Kasumi-1 (cell line): ENCODE data around the gene RNF166.
"Not testable (repeated sequence)": the region's sequence is repeated elsewhere in the genome, so short reads cannot be mapped to it uniquely, and the experiment has no call there.

Experiments
- DNase-seq, 2 experiments: peaks; one replicate each; lab custom pipeline; 2025; lab: John Stamatoyannopoulos, UW

The RNF166 gene

DNA sequence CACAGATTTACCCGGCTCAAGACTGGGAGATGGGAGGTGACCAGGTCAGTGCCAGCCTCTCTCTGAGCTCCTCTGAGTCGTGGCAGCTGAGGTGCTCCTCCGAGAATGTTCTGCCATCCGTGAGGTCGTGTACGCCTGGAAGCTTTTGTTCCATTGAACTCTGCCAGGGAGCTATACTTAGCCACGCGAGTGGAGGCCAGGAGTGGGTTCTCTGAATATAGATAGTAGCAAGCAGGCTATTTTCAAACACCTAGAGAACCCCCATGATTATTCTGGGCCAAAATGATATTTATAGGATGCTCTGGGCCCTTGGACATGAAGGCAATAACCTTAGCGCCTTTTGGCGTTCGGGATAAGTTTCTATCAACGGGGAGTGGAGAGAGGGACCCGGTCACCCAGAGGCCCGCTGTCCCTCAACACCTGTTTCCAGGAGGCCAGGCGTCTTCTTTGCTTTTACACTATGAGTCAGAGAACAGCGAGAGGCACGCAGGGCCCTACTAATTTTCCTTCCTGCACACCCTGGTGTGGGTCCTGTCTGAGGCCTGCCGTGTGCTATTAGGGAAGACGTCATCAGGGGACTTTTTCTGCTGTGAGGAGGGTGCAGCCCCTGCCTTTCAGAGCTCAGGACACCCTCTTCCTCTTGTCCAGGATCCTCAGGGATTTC is 32.4 kb downstream of the RNF166 start:
- no peak for DNase-seq

DNA sequence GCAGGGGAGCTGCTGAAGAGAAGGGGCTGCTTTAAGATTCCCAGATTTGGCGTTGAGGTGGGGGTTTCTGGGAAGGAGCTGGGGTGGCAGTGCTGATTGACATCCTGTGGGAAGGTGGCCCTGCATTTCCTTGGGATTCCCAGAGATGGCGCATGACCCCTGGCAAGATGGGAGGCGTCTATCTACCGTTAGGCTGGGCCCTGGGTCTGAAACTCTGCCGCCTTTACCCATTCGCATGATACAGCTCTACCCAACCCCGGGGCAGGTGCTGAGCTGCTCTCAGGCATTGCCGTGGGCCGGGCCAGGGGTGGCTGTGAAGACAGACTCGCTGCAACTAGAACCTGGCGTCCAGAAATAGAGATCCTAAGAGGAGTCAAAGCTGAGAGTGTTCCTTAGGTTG is 33.4 kb downstream of the RNF166 start:
- DNase-seq = peak in 1 of 2 experiments; percentile 12

DNA sequence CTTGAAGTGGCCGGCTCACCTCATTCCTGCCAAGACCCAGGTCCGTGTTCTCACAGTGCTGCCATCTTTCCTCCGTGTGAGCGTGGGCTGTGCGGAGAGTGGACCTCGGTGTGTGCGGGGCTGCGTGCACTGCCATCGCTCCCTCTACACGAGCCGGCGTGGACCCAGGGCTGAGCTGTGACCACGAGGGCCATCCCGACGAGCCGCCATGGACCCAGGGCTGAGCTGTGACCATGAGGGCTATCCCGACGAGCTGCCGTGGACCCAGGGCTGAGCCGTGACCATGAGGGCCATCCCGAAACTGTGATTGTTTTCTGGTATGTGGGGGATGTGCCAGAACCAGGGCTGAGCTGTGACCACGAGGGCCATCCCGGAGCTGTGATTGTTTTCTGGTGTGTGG is 34.4 kb downstream of the RNF166 start:
- DNase-seq = no peak

DNA sequence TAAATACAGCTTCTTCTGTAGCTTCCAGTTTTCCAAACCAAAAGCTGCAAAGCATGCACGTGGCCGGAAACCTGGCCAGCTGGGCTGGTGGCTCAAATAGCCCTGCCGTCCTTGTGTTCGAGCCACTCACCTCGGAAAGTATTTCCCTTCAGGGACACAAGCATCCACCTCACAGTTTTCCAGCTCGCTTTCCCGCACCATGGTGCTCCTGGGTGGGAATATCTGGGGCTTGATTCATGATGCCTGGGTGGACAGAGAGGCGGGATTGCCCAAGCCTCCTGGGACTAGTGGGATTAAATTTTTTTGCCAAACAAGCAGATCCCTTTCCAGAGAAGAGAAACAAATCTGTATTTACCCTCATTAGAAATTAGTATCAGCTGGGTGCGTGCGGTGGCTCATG is 36.2 kb downstream of the RNF166 start:
- no peak for DNase-seq

DNA sequence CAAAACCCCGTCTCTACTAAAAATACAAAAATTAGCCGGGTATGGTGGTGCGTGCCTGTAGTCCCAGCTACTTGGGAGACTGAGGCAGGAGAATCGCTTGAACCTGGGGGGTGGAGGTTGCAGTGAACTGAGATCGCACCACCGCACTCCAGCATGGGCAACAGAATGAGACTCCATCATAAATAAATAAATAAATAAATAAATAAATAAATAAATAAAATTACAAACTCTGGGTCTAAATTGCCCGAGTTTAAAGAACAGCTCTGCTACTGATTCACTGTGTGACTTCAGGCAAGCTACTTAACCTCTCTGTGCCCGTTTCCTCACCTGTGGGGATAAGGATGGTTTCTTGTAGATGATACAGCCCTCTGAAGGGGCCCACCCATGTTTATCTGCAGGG is 36.7 kb downstream of the RNF166 start:
- not testable (repeated sequence) for DNase-seq

DNA sequence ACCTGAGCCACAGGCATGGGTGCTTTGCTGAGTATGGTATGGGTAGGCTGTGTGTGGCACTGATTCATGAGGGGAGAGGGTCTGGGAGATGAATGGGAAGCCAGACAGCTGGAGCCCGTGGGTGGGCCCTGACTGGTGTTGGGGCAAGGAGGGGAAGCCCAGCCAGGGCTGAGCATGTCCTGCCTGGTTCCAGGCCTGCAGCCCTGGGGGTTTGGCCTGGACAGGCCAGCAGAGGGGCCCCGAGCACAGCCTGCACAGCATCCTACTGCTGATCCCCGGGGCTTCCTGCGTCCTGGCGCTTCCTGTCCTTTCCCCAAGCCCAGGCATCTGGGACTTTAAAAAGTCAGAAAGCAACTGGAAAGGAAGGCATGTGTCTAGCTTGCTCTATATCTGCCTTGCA is 38.7 kb downstream of the RNF166 start:
- DNase-seq = no peak

DNA sequence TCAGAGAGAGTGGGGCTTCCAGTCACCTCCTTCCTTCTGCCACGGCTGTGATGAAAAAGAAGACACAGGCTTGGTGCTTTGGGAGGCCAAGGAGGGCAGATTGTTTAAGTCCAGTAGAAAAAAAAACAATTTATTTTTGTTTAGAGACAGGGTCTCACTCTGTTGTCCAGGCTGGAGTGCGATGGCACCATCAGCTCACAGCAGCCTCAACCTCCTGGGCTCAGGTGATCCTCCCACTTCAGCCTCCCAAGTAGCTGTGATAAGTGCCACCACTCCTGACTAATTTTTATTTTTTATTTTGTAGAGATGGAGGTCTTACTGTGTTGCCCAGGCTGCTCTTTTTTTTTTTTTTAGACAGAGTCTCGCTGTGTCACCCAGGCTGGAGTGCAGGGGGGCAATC is 40.6 kb downstream of the RNF166 start:
- DNase-seq = no peak

DNA sequence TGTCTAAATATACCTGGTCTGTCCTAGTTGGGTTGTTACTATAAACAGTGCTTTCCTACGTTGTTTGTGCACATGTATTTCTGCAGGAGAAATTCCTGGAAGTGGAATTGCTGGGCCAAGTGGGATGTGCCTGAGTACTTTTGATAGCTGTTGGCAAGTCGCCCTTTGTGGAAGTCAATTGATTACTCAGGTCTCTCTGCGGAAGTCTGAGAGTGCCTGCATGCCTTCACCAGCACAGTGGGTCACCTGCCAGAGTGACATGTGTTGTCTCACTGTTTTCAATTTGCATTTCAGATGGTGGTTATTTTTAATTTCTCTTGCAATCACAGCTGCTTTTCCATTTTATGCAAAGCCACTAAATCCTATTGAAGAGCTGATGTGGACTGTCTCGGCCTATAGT is 41.1 kb downstream of the RNF166 start:
- DNase-seq = no peak

DNA sequence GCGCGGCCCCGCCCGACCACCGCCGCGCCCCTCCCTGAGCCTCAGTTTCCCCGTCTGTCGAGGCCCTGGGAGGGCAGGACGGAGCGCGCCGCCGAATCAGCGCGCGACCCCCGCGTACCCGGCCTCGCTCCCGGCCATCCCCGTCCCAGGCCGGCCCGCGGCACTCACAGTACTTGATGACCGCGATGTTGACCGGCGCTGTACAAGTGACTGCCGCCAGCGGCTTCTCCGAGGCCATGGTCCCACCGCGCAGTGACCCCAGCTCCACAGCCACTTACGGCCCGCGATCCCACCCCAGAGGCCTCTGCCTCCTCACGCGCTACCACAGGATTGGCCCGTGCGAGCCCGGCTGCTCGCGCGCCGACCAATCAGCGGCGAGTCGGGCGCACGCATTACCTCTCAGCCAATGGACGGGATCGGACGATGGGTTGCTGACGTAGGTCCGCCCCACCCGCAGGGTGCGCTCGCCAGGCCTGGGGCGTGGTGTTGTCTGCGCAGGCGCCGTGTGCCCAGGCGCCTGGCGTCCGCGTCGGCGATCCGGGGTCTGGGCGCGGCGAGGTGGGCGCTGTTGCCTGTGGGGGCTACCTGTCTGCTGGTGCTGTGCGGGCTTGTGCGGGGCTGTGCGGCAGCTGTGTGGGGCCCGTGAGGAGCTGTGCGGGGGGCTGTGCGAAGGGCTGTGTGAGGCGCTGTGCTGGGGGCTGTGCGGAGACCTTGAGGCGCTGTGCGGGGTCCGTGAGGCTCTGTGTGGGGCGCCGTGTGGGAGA is 43.2 kb downstream of the RNF166 start, which contains the start of gene MVD:
MVD (minus strand) TSS at position 249 of the 764 bp plus-strand sequence; CDS start at position 238, 11 bp downstream.
- peak; percentile 95 to 97 for DNase-seq

DNA sequence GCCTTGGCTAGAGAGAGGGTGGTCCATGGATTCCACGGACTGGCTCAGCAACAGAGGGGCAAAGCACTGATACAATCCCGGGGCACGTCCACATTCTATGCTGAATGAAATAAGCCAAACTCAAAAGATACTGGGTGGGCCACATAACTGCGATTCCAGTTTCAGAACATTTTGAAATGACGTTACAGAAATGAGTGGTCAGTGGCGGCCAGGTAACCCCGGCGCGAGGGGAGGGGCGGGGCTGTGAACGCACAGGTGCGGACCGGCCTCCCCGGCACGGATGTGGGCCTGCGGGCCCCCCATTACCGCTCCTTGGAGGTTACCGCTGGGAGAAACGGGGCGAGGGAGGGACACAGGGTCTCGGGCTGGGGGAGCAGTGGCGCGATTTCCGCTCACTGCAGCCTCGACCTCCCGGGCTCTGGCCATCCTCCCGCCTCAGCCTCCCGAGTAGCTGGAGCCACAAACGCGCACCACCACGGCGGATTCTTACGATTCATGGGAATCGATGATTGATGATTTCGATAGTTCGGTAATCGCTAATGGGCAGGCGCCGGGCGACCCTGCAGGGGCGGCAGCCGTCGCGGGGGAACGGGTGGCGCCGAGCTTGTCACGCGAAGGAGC is 43.9 kb downstream of the RNF166 start:
- DNase-seq = no peak

DNA sequence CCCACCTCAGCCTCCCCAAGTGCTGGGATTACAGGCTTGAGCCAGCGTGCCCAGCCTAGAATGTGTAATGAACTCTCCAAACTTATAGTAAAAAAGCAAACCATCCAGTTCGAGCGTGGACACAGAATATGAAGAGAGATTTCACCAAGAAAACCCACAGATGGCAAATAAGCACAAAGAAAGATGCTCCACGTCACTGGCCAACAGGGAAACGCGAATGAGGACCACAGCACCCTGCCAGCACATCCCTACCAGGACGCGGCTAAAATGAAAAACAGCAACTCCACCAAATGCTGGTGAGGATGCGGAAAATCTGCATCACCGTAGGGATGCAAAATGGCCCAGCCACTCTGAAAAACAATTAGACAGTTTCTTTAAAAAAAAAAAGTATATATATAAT is 44.7 kb downstream of the RNF166 start:
- DNase-seq = no peak

DNA sequence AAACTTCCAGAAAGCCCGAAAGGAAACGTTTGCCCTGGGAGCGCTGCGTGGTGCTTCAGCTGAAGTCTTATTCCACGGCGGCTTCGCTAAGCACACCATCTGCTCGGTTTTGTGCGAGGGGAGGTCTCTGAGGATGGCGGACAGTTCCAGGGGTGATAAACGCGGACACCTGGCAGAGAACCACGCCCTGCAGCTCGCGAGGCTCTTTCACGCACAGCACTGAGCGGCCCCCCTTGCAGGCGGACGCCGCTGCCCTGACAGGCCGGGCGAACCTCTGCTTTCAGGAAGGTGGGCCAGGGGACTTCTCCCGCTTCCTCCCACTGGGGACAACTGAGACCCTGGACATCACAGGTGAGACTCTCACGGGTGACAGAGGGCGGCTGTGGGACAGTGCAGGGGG is 47.0 kb downstream of the RNF166 start:
- DNase-seq = no peak

DNA sequence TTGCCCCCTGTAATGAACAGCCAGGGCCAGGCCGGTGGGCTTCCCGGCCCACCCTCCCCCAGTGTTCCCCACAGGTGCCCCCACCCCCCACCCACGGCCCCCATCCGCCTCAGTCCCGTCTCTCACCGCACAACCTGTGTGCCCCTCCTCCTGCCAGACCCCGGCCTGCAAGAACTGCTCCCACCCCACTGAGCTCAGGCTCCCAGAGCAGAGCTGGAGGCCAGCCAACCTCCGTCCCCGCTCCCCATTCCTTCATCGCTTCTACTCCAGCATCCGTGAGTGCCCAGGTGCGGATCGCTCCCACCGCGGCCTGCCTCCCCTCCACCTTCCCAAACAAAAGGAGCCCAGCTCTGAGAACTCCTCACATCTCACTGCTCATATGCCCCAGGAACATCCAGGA is 47.5 kb downstream of the RNF166 start:
- DNase-seq = no peak

DNA sequence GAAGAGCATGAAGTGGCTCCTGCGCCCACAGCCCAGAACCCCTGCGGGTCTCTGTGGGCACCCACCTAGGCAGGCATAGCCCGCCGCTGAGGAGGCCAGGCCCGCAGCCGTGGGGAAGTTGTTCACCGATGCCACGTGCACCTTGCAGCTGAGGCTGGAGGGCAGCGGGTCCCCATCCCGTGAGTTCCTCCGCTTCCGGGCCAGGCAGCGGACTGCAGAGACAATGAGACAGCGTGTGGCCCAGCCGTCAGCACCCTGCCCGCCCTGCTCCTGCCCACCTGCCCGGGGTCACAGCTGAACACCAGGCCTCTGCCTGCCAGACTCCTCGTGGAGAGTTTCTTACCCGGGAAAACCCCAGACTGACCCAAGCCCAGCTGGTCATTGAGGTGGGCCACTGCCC is 48.8 kb downstream of the RNF166 start:
- DNase-seq = no peak

DNA sequence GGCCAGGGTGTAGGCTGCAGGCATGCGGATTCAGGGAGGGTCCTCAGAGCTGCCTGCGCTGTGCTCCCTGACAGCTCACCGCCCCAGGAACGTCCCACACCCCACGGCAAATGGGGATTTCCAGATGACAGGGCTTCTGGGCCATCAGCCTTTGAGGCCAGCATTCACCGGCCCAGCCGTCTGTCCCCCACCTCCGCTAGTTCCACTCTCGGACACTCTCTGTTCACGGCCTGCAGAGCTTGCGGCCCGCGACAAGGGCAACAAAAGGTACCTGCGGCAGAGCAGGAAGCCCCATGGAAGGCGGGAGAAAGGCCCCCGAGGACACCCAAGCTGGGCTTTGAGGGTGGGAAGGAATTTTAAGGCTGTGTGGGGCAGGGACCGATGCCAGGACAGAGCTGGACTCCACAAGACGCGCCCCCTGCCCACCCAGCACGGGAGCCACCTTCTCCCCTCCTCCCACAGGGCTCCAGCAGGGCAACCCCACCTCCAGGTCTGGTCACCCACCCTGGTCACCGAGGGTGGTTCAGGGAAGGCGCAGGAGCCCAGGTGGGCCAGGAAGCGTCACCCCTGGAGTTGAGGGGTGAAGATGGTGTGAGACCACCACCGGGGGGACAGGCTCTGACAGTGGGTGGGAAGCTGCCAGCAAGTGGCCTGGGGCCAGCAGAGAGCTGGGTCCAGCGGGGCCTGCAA is 49.8 kb downstream of the RNF166 start:
- DNase-seq = no peak

DNA sequence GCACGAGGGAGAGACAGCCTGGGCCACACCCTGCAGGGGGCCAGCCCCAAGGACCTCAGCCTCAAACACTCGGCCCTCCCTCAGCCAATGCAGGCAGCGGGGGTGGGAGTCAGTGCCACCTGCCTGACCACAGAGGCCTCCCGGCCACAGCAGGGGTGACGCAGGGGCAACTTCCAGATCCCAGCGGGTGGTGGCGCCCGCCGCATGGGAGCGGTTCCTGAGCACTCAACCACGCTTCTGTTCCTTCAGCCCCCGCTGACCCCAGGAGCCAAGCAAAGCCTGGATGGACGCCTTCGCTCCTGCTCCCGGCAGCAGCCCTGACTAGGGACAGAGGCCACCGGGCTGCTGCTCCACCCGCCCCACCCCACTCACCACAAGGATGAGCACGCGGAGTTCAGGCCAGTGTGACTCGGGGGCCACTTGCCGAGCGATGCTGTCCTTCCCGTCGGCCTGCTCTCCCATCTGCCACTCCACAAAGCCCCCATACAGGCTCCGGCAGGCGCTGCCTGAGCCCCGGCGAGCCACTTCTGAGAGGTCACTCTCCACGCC is 50.4 kb downstream of the RNF166 start:
- DNase-seq = no peak

DNA sequence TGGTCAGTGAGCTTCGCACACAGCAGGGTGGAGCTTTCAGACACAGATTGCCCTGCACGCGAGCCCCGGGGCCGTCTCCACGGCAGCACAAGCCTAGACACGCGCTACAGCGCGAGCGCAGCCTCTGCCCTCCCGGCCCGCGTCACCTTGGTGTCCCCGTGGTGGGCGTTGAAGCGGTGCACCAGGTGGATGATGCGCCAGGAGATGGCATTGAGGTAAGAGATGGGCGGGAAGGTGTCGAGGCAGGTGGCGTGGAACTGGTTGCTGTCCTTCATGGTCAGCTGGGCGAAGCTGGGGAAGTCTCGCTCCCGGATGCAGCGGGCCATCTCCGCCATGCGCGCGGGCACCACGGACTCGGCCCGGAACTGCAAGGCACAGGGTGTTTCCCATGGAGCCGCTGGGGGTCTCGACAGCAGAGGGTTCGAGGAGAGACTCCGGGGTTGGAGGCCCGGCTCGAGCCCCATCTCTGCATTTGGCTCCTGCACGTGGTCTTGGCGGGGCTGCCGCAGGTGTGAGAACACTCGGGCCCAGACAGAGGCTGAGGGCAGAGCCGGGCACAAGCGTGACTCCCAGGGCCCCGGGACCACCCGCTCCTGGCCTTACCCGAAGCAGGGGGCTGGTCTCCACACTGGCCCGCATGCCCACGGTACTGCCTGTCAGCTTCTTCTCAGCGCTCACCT is 51.0 kb downstream of the RNF166 start:
- no peak for DNase-seq

DNA sequence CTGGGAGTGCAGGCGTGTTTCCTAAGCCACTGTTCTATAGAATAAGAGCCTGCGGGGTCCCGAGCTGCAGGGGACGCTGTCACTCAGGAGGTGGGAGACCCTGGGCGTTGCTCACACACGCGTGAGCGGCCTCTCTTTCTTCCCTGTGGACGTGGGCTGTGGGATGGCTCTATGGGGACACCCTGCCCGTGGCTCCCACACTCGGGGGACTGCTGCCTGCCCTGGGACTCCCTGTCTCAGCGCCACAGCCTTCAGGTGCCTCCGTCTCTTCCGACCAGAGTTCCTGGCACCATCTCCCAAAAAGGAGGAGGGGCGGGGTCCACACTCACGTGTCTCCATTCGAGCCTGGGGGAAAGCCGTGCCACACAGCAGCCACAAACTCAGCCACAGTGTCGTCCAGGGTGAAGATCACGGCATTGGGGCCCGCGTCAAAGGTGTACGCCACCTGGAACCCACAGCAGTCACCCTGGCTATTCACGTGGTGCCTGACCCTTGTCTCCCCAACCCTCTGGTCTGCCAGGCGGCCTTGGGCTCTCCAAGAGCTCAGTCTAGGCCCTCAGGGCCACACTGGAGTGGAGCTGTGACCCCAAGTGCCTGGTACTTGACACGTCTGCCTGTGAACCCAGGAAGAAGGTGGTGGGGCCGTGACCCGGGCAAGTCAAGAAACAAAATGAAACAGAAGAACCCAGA is 51.7 kb downstream of the RNF166 start:
- no peak for DNase-seq

DNA sequence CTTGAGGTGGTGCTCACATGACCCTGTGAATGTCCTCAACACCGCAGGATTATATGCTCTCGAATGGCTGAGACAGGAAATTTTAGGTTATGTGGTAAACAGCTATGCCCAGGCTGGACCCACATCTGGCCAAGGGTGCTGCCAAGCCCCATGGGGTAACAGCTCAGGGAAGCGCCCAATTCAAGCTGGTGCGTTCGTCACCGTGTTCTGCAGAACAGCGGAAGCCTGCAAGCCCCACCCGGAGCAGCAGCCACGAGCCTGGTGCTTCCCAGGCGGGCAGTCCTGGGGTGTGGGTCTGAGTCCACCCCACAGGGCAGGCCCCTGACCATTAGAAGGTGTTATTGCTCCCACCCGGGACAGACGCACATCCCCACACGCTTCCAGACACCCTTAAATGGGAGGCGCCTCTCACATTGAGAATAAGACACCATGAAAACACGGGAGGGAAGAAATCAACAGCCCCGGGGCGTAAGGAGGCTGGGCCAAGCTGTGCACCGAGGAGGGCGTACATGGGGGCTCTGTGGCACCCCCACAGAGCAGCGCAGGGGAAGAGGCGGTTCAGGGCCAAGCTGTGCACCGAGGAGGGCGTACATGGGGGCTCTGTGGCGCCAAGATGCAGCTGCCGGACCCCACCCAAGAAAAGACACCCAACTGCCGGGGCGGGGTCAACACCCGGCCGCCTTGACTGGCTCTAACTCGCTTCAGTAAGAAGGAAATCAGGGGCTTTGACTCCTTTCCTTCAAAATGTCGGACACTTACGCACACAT is 52.4 kb downstream of the RNF166 start:
- no peak for DNase-seq

DNA sequence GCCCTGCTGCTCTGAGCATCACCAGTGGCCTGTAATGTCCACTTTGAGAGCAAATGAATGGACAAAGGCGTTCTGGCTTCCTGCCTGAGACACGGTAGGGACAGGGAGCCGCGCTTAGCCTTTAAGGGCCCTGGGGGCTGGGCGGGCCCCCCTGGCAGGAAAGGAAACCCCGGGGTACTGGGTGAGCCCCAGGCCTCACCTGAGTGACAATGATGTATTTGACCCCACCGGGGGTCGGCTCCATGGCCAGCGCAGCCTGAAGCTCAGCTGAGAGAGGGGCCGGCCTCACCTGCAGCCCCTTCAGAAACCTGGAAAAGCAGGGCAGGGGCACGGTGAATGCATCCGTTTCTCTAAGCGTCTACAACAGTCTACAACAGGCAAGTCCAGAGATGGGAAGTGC is 53.1 kb downstream of the RNF166 start:
- DNase-seq = no peak

DNA sequence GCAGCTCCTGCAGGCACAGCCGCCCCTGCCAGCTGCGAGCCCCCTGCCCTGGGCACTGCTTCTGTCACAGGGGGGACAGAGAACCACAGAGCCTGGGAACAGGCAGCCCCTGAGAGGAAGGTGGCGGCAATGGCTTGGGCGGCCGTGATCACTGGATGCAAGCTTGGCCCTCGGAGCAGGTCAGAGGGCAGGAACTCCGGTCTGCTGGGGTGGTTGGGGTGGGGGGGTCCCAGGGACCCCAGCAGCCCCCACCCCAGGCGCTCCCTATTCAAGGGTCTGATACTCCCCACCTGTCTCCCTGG is 53.5 kb downstream of the RNF166 start:
- DNase-seq = no peak
